HPDE6-E6E7 (cell line): ENCODE data around the gene ZNF710.

ENCODE experiments used
- DNase-seq: peaks from one replicate; pipeline ENCODE4 v3.0.0; 2011; ENCODE audit warnings: missing footprints; ENCODE audit errors: extremely low spot score

The ZNF710 gene

GRCh38 chr15:90079619-90080457 lies 78.7 kb downstream of the ZNF710 start:
- DNase-seq = no peak

- DNase-seq = no peak
These were observed 79.3 kb downstream of the ZNF710 start for GRCh38 chr15:90080458-90080755.

GRCh38 chr15:90080818-90081393 lies 79.8 kb downstream of the ZNF710 start:
- no peak for DNase-seq

- no peak for DNase-seq
These were observed 81.1 kb downstream of the ZNF710 start for GRCh38 chr15:90082140-90082715.

- no peak for DNase-seq
These were observed 82.3 kb downstream of the ZNF710 start for GRCh38 chr15:90083419-90083818.

GRCh38 chr15:90083954-90084607 lies 83.0 kb downstream of the ZNF710 start:
- DNase-seq = no peak

- no peak for DNase-seq
These were observed 83.8 kb downstream of the ZNF710 start for GRCh38 chr15:90084876-90085423.

GRCh38 chr15:90085565-90085964 lies 84.4 kb downstream of the ZNF710 start:
- DNase-seq = no peak

- peak; percentile 40 for DNase-seq
These were observed 85.7 kb downstream of the ZNF710 start for GRCh38 chr15:90086868-90087268.

- peak; percentile 35 for DNase-seq
These were observed 86.5 kb downstream of the ZNF710 start for GRCh38 chr15:90087454-90088154.

GRCh38 chr15:90090226-90090848 lies 89.2 kb downstream of the ZNF710 start:
- no peak for DNase-seq

GRCh38 chr15:90091156-90091931 lies 90.2 kb downstream of the ZNF710 start:
- no peak for DNase-seq

- DNase-seq = no peak
These were observed 94.4 kb downstream of the ZNF710 start for GRCh38 chr15:90095521-90095959.

- DNase-seq = no peak
These were observed 96.4 kb downstream of the ZNF710 start for GRCh38 chr15:90097475-90097874.

- no peak for DNase-seq
These were observed 98.1 kb downstream of the ZNF710 start for GRCh38 chr15:90099072-90099867.

GRCh38 chr15:90099868-90100831 lies 99.0 kb downstream of the ZNF710 start:
- no peak for DNase-seq

- no peak for DNase-seq
These were observed 100.2 kb downstream of the ZNF710 start for GRCh38 chr15:90101130-90101968.
